Measurements from ENCODE around the gene TEPSIN. TPM values are rescaled to one million over a fixed set of nuclear protein-coding genes. Genes with fewer than 3 reads are reported as not detected.

Gene TEPSIN
- total RNA-seq, 1 experiment from 2014 or later: 38.8 TPM

DNA sequence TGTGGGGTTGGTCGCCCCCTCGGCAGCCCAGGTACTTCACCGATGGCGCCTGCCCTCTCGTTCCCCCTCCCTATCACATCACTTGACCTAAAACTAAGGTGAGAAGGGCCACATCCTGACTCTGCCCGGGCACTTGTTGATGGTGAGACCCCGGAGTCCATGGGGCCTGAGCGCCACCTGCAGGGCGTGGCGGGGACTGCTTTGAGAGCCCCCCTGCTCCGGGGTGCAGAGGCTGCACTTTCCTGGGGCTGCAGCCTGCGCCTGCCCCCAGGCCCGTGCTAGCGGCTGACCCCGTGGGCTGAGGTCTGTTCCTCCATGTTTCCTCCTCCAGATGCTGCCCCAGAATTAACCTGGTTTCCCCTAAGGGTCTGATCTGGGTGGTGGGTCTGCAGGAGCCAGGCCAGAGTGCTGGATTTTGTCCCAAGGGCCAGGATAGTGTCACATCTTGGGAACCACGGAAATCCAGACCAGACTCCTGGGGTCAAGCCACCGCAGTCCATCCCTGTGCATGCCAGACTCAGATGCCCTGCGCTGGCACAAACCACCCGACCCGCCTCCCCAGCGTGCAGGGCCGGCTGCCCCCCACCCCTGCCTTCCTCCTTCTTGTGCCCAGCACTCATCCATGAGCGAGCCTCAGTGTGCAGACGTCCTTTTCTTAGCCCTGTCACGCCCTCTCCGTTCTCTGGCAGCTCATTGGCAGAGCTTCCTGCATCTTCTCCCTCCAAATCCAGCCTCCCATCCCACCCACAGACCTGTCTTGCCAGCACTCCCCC is 3.0 kb upstream of the TEPSIN start:
- Histone ChIP-seq H3K4me2 (ENCODE audit: insufficient read depth, insufficient read length, low read length) (no peak overlapping the region), H3K18ac (ENCODE audit: insufficient read length, low read depth, low read length) (no peak overlapping the region), H4K8ac (replicated peaks; ENCODE audit: insufficient read length, low read depth, low read length) (no peak overlapping the region), H4K91ac (ENCODE audit: insufficient read length, low read depth, low read length) (no peak overlapping the region), H2BK15ac (ENCODE audit: low read depth, low read length) (no peak overlapping the region), H2BK20ac (ENCODE audit: low read depth, low read length, poor library complexity, severe bottlenecking) (no peak overlapping the region), H2BK120ac (ENCODE audit: low read depth, low read length, poor library complexity, severe bottlenecking) (no peak overlapping the region), H3K27ac (ENCODE audit: insufficient read length, low read depth, low read length) (no peak overlapping the region), H3K9ac (ENCODE audit: extremely low read depth, insufficient read length, low read length) (no peak overlapping the region), H3K9me3 (ENCODE audit: control insufficient read depth, low read depth, low read length) (no peaks in the 10 kb centered on the region), H4K20me1 (ENCODE audit: control insufficient read depth, insufficient read depth, insufficient read length) (peaks cover 3% of the 10 kb centered on the region), H3K79me2 (ENCODE audit: insufficient read depth, low read length) (peaks cover 4% of the 10 kb centered on the region), H3T11ph (ENCODE audit: low read length) (no peak overlapping the region), H2BK5ac (ENCODE audit: insufficient read length, low read length) (no peak overlapping the region), H3K27me3 (ENCODE audit: insufficient read depth, low read length) (no peaks in the 10 kb centered on the region), H3K4me1 (ENCODE audit: insufficient read depth, low read length) (no peaks in the 10 kb centered on the region), H2BK12ac (ENCODE audit: insufficient read length, low read depth, low read length) (no peak overlapping the region), H3K23ac (ENCODE audit: insufficient read length, low read depth, low read length) (no peak overlapping the region), H3K4ac (ENCODE audit: low read depth, low read length) (no peak overlapping the region), H3K14ac (ENCODE audit: insufficient read depth, low read length) (no peak overlapping the region), H2AFZ (ENCODE audit: low read length) (no peak overlapping the region), H3K56ac (ENCODE audit: insufficient read length, low read depth, low read length) (no peak overlapping the region), H3K79me1 (ENCODE audit: insufficient read depth, low read depth, low read length, poor library complexity, severe bottlenecking) (peaks cover 3% of the 10 kb centered on the region), H3K23me2 (ENCODE audit: insufficient read length, low read depth, low read length, poor library complexity, severe bottlenecking) (peaks cover 12% of the 10 kb centered on the region), H2AK5ac (ENCODE audit: insufficient read length, low read length) (no peak overlapping the region), H4K5ac (ENCODE audit: insufficient read length, low read depth, low read length) (no peak overlapping the region)
- Mint-ChIP-seq H3K27me3 (ENCODE audit: low read depth) (peaks cover 3% of the 10 kb centered on the region), H3K36me3 (ENCODE audit: insufficient read depth in 1 of 3, low read depth in 3 of 3) (peaks cover 2 to 15% (median 9%) of the 10 kb centered on the region in 3 experiments; a peak in 6 of 7 replicates), H3K27ac (0 out of 7 replicates have a peak overlapping the region, but pooled peaks of 2 of the 3 experiments have one; percentile 13 to 54), H3K4me3 (peak overlapping the region; percentile 4 to 32; a peak in 2 of 5 replicates), H3K9me3 (no peaks in the 10 kb centered on the region; a peak in 2 of 5 replicates), H3K4me1 (peaks cover 19 to 32% of the 10 kb centered on the region in 2 experiments)
- peak; percentile 94 for TF ChIP-seq CTCF (conservative IDR thresholded peaks at IDR 0.05)
- peak; percentile 91 for DNase-seq
- WGBS (ENCODE audit: extremely low coverage, insufficient read length, low lambda C conversion rate): no CpG with 5 or more reads among the region's 26 CpGs
